ENCODE measurements around the gene MAML3.

MAML3 gene

GRCh38 chr4:139763205-139763604 is 390.8 kb downstream of the MAML3 start:
- TF ChIP-seq CTCF (IDR thresholded peaks at IDR 0.05; ENCODE audit: insufficient read depth, low read length, missing control alignments): no peak
- H3K4me3 ChIP-seq (ENCODE audit: low read depth, low read length): no peak overlapping the region
- no peak for DNase-seq (ENCODE audit: low read depth, low spot score)
- POLR2A ChIA-PET: no interaction called here
- CTCF ChIA-PET: no interaction called here

- H3K4me3 ChIP-seq (ENCODE audit: low read depth, low read length): no peak overlapping the region
- no peak for DNase-seq (ENCODE audit: low read depth, low spot score)
- ChIA-PET CTCF (no interaction called here), POLR2A (no interaction called here)
- TF ChIP-seq CTCF (IDR thresholded peaks at IDR 0.05; ENCODE audit: insufficient read depth, low read length, missing control alignments): no peak
Measured at GRCh38 chr4:139762720-139763119, 391.3 kb downstream of the MAML3 start.

- ChIA-PET CTCF (interaction anchor here (0.7 to 1.7 kb wide), 8 partner anchors 9 to 201 kb away, joined by 3 to 4 read pairs (median 3); no protein-coding TSS in a partner anchor), POLR2A (no interaction called here)
- no peak for DNase-seq (ENCODE audit: low read depth, low spot score)
- TF ChIP-seq CTCF (IDR thresholded peaks at IDR 0.05; ENCODE audit: insufficient read depth, low read length, missing control alignments): peak; percentile 22
- no peak overlapping the region for H3K4me3 ChIP-seq (ENCODE audit: low read depth, low read length)
Measured at GRCh38 chr4:139761461-139761860, 392.5 kb downstream of the MAML3 start.

GRCh38 chr4:139760567-139760966 is 393.4 kb downstream of the MAML3 start:
- CTCF ChIA-PET: interaction anchor here (0.9 to 1.7 kb wide), 3 partner anchors 11 to 202 kb away, joined by 3 to 4 read pairs (median 3); no protein-coding TSS in a partner anchor
- POLR2A ChIA-PET: no interaction called here
- no peak for TF ChIP-seq CTCF (IDR thresholded peaks at IDR 0.05; ENCODE audit: insufficient read depth, low read length, missing control alignments)
- H3K4me3 ChIP-seq (ENCODE audit: low read depth, low read length): no peak overlapping the region
- no peak for DNase-seq (ENCODE audit: low read depth, low spot score)

- TF ChIP-seq CTCF (IDR thresholded peaks at IDR 0.05; ENCODE audit: insufficient read depth, low read length, missing control alignments): no peak
- POLR2A ChIA-PET: no interaction called here
- no peak overlapping the region for H3K4me3 ChIP-seq (ENCODE audit: low read depth, low read length)
- DNase-seq (ENCODE audit: low read depth, low spot score): no peak
- CTCF ChIA-PET: no interaction called here
Measured at GRCh38 chr4:139759097-139759496, 394.9 kb downstream of the MAML3 start.

GRCh38 chr4:139756391-139757180 is 397.4 kb downstream of the MAML3 start:
- H3K4me3 ChIP-seq (ENCODE audit: low read depth, low read length): no peak overlapping the region
- ChIA-PET CTCF (interaction anchor here (1.4 kb wide), 1 partner anchor 13 kb away, joined by 3 read pairs; no protein-coding TSS in a partner anchor), POLR2A (no interaction called here)
- no peak for TF ChIP-seq CTCF (IDR thresholded peaks at IDR 0.05; ENCODE audit: insufficient read depth, low read length, missing control alignments)
- DNase-seq (ENCODE audit: low read depth, low spot score): no peak

Data from AG04449 (cell line).